ENCODE measurements around the gene MCM3.

The MCM3 gene

GRCh38 chr6:52328303-52328662 is 43.7 kb upstream of the MCM3 start:
- Histone ChIP-seq H3K4me1 (ENCODE audit: control insufficient read depth, insufficient read depth, low read length) (peaks cover 8% of the 10 kb centered on the region), H3K27ac (ENCODE audit: extremely low read depth, low read depth, low read length) (no peak overlapping the region), H3K36me3 (ENCODE audit: control insufficient read depth in 2 of 2, insufficient read depth in 1 of 2, low read length in 2 of 2) (no peaks in the 10 kb centered on the region), H3K4me3 (ENCODE audit: low read depth, low read length) (no peak overlapping the region), H3K9me3 (ENCODE audit: control insufficient read depth, insufficient read depth, low read depth, low read length) (no peaks in the 10 kb centered on the region)
- POLR2A ChIA-PET = no interaction called here
- TF ChIP-seq ZFP69B (tag by site-specific recombination; IDR thresholded peaks at IDR 0.05) = no peak
- no peak for TF ChIP-seq ZNF48 (tag by site-specific recombination; IDR thresholded peaks at IDR 0.05)
- no peak for TF ChIP-seq ZNF18 (tag by site-specific recombination; IDR thresholded peaks at IDR 0.05)
- no peak for TF ChIP-seq HOXC10 (CRISPR knock-in tag; IDR thresholded peaks at IDR 0.05)
- TF ChIP-seq ZBTB20 (tag by site-specific recombination; IDR thresholded peaks at IDR 0.05) = no peak
- TF ChIP-seq ZNF266 (tag by site-specific recombination; IDR thresholded peaks at IDR 0.05; ENCODE audit: low read depth) = no peak
- TF ChIP-seq ZSCAN23 (tag by site-specific recombination; IDR thresholded peaks at IDR 0.05) = no peak
- TF ChIP-seq ZNF274 (IDR thresholded peaks at IDR 0.05; ENCODE audit: low read length) = no peak
- TF ChIP-seq ZNF274 (tag by site-specific recombination; IDR thresholded peaks at IDR 0.05; ENCODE audit: borderline replicate concordance) = no peak
- no peak for TF ChIP-seq ZNF544 (tag by site-specific recombination; IDR thresholded peaks at IDR 0.05)
- no peak for TF ChIP-seq YY1 (tag by site-specific recombination; IDR thresholded peaks at IDR 0.05)
- TF ChIP-seq ZSCAN18 (tag by site-specific recombination; IDR thresholded peaks at IDR 0.05) = no peak
- no peak for TF ChIP-seq ZNF175 (tag by site-specific recombination; IDR thresholded peaks at IDR 0.05)
- no peak for TF ChIP-seq HOXA7 (CRISPR knock-in tag; IDR thresholded peaks at IDR 0.05; ENCODE audit: borderline replicate concordance)
- TF ChIP-seq ZNF513 (tag by site-specific recombination; IDR thresholded peaks at IDR 0.05) = no peak
- no peak for TF ChIP-seq SP7 (tag by site-specific recombination; IDR thresholded peaks at IDR 0.05)
- TF ChIP-seq ZNF2 (tag by site-specific recombination; IDR thresholded peaks at IDR 0.05) = no peak
- TF ChIP-seq ZBTB48 (tag by site-specific recombination; IDR thresholded peaks at IDR 0.05) = no peak
- CTCF ChIA-PET = interaction anchor here (0.6 to 1.3 kb wide), 2 partner anchors 42 to 279 kb away, joined by 3 to 4 read pairs; no protein-coding TSS in a partner anchor

GRCh38 chr6:52326540-52327364 is 42.2 kb upstream of the MCM3 start:
- Histone ChIP-seq H3K4me1 (ENCODE audit: control insufficient read depth, insufficient read depth, low read length) (peaks cover 6% of the 10 kb centered on the region; the same call in 1 of the 2 replicates), H3K9me3 (ENCODE audit: control insufficient read depth, insufficient read depth, low read depth, low read length) (no peaks in the 10 kb centered on the region), H3K36me3 (ENCODE audit: control insufficient read depth in 2 of 2, insufficient read depth in 1 of 2, low read length in 2 of 2) (no peaks in the 10 kb centered on the region), H3K4me3 (ENCODE audit: low read depth, low read length) (no peak overlapping the region), H3K27ac (ENCODE audit: extremely low read depth, low read depth, low read length) (no peak overlapping the region)
- ChIA-PET POLR2A (no interaction called here), CTCF (no interaction called here)
- no peak for TF ChIP-seq ZNF776 (tag by site-specific recombination; IDR thresholded peaks at IDR 0.05; ENCODE audit: borderline replicate concordance)
- TF ChIP-seq, protein P1, sequence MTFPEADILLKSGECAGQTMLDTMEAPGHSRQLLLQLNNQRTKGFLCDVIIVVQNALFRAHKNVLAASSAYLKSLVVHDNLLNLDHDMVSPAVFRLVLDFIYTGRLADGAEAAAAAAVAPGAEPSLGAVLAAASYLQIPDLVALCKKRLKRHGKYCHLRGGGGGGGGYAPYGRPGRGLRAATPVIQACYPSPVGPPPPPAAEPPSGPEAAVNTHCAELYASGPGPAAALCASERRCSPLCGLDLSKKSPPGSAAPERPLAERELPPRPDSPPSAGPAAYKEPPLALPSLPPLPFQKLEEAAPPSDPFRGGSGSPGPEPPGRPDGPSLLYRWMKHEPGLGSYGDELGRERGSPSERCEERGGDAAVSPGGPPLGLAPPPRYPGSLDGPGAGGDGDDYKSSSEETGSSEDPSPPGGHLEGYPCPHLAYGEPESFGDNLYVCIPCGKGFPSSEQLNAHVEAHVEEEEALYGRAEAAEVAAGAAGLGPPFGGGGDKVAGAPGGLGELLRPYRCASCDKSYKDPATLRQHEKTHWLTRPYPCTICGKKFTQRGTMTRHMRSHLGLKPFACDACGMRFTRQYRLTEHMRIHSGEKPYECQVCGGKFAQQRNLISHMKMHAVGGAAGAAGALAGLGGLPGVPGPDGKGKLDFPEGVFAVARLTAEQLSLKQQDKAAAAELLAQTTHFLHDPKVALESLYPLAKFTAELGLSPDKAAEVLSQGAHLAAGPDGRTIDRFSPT (tag by site-specific recombination; IDR thresholded peaks at IDR 0.05) = no peak
- no peak for TF ChIP-seq ZNF664 (tag by site-specific recombination; IDR thresholded peaks at IDR 0.05)
- TF ChIP-seq ZNF366 (tag by site-specific recombination; conservative IDR thresholded peaks at IDR 0.05) = no peak
- no peak for TF ChIP-seq ZNF292 (tag by site-specific recombination; IDR thresholded peaks at IDR 0.05; ENCODE audit: borderline replicate concordance, low read depth)
- no peak for TF ChIP-seq TRIM28 (IDR thresholded peaks at IDR 0.05; ENCODE audit: borderline replicate concordance, low read length)
- TF ChIP-seq SALL2 (tag by site-specific recombination; IDR thresholded peaks at IDR 0.05; ENCODE audit: borderline replicate concordance) = no peak
- TF ChIP-seq, protein P2, sequence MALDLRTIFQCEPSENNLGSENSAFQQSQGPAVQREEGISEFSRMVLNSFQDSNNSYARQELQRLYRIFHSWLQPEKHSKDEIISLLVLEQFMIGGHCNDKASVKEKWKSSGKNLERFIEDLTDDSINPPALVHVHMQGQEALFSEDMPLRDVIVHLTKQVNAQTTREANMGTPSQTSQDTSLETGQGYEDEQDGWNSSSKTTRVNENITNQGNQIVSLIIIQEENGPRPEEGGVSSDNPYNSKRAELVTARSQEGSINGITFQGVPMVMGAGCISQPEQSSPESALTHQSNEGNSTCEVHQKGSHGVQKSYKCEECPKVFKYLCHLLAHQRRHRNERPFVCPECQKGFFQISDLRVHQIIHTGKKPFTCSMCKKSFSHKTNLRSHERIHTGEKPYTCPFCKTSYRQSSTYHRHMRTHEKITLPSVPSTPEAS (tag by site-specific recombination; IDR thresholded peaks at IDR 0.05) = no peak
- no peak for TF ChIP-seq GLIS2 (tag by site-specific recombination; IDR thresholded peaks at IDR 0.05)
